Stimulated activated CD8-positive, alpha-beta memory T cell treated with anti-CD3 and anti-CD28 coated beads, Interleukin-7, amount 100 ng/mL, for 48 hours (primary cell): ENCODE measurements around the gene PLA2G4A.

Experiments
- DNase-seq, 2 donors: peaks; one replicate each; pipeline ENCODE4 v3.0.0-alpha.2; 2020; ENCODE audit warnings: low read depth in 1 of 2; ENCODE audit errors: extremely low read depth in 1 of 2

The PLA2G4A gene

GRCh38 chr1:186974774-186975181 lies 146.0 kb downstream of the PLA2G4A start:
- DNase-seq: no peak

- no peak for DNase-seq
Observed at GRCh38 chr1:186975220-186975619, 146.5 kb downstream of the PLA2G4A start.

GRCh38 chr1:186976700-186977099 lies 148.0 kb downstream of the PLA2G4A start:
- DNase-seq: no peak

- no peak for DNase-seq
Observed at GRCh38 chr1:186977266-186977957, 148.7 kb downstream of the PLA2G4A start.

GRCh38 chr1:186978596-186979556 lies 150.1 kb downstream of the PLA2G4A start:
- no peak for DNase-seq

- DNase-seq: no peak
Observed at GRCh38 chr1:186980400-186980799, 151.7 kb downstream of the PLA2G4A start.

- DNase-seq: no peak
Observed at GRCh38 chr1:186982116-186982515, 153.4 kb downstream of the PLA2G4A start.

GRCh38 chr1:186983327-186983726 lies 154.6 kb downstream of the PLA2G4A start:
- no peak for DNase-seq

- DNase-seq: no peak
Observed at GRCh38 chr1:186984959-186985358, 156.2 kb downstream of the PLA2G4A start.

- no peak for DNase-seq
Observed at GRCh38 chr1:186985889-186986491, 157.2 kb downstream of the PLA2G4A start.

GRCh38 chr1:186987065-186987464 lies 158.3 kb downstream of the PLA2G4A start:
- DNase-seq: no peak

GRCh38 chr1:186987769-186988168 lies 159.0 kb downstream of the PLA2G4A start:
- no peak for DNase-seq

- DNase-seq: no peak
Observed at GRCh38 chr1:186993996-186994395, 165.2 kb downstream of the PLA2G4A start.

GRCh38 chr1:186994897-186995296 lies 166.1 kb downstream of the PLA2G4A start:
- DNase-seq: no peak

GRCh38 chr1:186996816-186997215 lies 168.1 kb downstream of the PLA2G4A start:
- DNase-seq: no peak

- no peak for DNase-seq
Observed at GRCh38 chr1:186997877-186998276, 169.1 kb downstream of the PLA2G4A start.

GRCh38 chr1:186999506-186999905 lies 170.8 kb downstream of the PLA2G4A start:
- no peak for DNase-seq

- no peak for DNase-seq
Observed at GRCh38 chr1:187001198-187001889, 172.6 kb downstream of the PLA2G4A start.

GRCh38 chr1:187003353-187003752 lies 174.6 kb downstream of the PLA2G4A start:
- no peak for DNase-seq

- DNase-seq: no peak
Observed at GRCh38 chr1:187006896-187007295, 178.1 kb downstream of the PLA2G4A start.

- no peak for DNase-seq
Observed at GRCh38 chr1:187009320-187009719, 180.6 kb downstream of the PLA2G4A start.
